ENCODE data around the gene CD74.
A peak's percentile ranks its signal among the peaks of the same experiment; 100 is the strongest.

The CD74 gene

DNA sequence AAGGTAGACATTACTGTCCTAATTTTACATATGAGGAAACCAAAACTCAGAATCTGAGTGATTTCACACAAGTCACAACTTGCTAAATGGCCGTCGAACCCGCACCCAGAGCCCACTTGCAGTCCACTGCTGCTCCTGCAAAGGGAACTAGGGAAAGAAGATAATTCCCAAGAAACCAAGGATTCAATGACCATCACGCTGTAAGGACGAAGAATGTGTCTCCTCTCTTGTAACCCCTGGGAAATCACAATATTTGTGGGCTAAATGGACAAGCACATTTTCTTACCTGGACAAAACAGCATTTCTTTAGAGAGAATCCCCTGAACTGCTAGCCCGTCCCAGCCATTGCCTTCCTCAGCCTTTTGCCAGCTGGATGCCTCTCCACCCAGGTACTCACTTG, 34.5 kb upstream of the CD74 start:
- DNase-seq (no peak), ATAC-seq (no peak)
- no peaks in the 10 kb centered on the region for H3K9me3 Mint-ChIP-seq
- H3K4me1 Mint-ChIP-seq: peaks cover 46% of the 10 kb centered on the region
- H3K4me3 Mint-ChIP-seq: peak overlapping the region; percentile 100
- H3K27ac Mint-ChIP-seq: peak overlapping the region; percentile 99
- H3K27me3 Mint-ChIP-seq: no peaks in the 10 kb centered on the region
- peaks cover 66% of the 10 kb centered on the region for H3K36me3 Mint-ChIP-seq (ENCODE audit: low read depth)

DNA sequence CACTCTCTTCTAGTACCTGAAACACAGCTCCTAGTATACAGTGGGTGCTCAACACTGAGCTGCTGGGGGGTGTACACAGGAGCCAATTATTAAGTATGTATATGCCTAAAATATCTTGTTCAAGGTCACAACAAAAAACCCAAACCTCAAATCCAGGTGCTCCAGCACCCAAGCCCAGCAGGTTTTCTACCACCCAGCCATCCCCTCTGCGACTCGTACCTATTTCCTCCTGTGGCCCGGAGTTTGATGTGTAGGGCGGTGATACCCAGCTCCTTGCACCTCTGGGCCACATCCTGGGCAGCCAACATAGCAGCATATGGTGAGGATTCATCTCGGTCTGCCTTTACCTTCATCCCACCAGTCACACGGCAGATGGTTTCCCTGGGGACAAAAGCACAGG, 33.9 kb upstream of the CD74 start:
- no peak for DNase-seq
- Mint-ChIP-seq H3K4me3 (peak overlapping the region; percentile 100), H3K9me3 (no peaks in the 10 kb centered on the region), H3K36me3 (ENCODE audit: low read depth) (peaks cover 66% of the 10 kb centered on the region), H3K4me1 (peaks cover 46% of the 10 kb centered on the region), H3K27ac (peak overlapping the region; percentile 99), H3K27me3 (no peaks in the 10 kb centered on the region)
- no peak for ATAC-seq

DNA sequence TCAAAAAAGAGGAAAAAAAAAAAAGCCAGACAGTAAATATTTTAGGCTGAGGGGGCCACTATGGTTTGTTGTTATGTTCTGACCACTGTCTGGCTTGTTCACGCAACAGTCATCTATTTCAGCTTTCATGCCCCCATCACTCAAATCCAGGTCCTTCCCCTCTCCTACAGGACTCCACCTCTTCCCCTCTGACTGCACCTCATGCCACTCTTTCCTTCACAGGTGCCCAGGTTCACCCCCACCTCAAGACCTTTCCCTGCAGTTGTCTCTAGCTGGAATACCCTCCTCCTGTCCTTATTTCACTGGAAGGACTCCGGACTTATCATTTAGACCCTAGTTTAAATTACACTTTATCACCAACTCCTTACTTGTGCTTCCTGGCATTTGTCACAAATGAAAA, 33.4 kb upstream of the CD74 start:
- peak overlapping the region; percentile 99 for H3K27ac Mint-ChIP-seq
- peaks cover 66% of the 10 kb centered on the region for H3K36me3 Mint-ChIP-seq (ENCODE audit: low read depth)
- H3K4me3 Mint-ChIP-seq: peak overlapping the region; percentile 100
- peaks cover 46% of the 10 kb centered on the region for H3K4me1 Mint-ChIP-seq
- no peak for DNase-seq
- H3K27me3 Mint-ChIP-seq: no peaks in the 10 kb centered on the region
- ATAC-seq: no peak
- H3K9me3 Mint-ChIP-seq: no peaks in the 10 kb centered on the region

DNA sequence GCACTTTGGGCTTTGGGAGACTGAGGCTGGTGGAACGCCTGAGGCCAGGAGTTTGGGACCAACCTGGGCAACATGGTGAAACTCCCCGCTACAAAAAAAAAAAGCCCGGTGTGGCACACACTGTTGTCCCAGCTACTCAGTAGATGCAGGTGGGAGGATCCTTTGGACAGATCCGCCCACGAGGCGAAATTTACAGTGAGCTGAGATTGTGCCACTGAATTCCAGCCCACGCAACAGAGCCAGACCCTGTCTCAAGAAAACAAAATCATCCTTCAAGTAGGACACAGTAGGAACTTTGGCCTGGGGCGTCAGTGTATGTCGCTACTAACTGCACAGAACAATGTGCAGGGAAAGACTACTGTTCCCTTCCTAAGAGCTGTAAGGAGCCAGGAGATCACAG, 32.1 kb upstream of the CD74 start:
- Mint-ChIP-seq H3K27me3 (no peaks in the 10 kb centered on the region), H3K9me3 (no peaks in the 10 kb centered on the region), H3K4me3 (peak overlapping the region; percentile 50), H3K27ac (no peak overlapping the region), H3K36me3 (ENCODE audit: low read depth) (peaks cover 66% of the 10 kb centered on the region), H3K4me1 (peaks cover 41% of the 10 kb centered on the region)
- DNase-seq (no peak), ATAC-seq (no peak)

DNA sequence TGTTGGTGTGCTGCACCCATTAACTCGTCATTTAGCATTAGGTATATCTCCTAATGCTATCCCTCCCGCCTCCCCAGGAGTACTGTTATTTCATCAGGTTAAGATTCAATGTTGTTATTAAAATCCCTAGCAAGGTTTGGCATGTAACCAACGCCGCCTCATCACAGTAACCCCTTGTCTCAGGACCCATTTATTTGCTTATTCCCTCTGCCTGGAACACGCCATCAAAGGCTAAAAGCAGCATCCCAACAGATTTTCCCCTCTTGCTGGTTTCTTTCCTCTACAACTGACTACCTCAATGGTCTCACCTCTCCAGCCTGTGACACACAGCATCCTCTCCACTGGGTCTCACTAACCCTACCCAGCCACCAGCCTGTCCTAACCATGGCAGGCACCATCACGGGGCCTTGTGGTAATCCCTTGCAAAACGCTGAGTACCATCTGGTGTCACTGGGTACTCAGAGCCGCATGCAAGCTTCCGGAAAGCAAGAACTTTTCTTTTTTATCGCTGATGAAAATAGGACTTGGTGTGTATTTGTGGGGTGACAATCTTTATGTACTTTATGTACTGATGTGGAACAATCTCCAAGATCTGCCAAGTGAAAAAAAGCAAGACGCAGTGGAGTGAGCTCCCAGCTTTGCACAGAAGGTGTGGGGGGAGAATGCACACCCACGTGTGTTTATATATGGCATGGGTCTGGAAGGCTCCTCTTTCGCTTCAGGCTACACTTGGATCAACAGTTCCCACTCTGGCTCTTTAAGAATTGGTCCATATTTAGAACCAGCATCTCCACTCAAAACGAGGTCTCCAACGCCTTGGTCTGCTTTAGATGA, 30.7 kb upstream of the CD74 start:
- Mint-ChIP-seq H3K27ac (peak overlapping the region; percentile 64), H3K27me3 (no peaks in the 10 kb centered on the region), H3K9me3 (no peaks in the 10 kb centered on the region), H3K4me3 (no peak overlapping the region), H3K4me1 (peaks cover 36% of the 10 kb centered on the region), H3K36me3 (ENCODE audit: low read depth) (peaks cover 53% of the 10 kb centered on the region)
- no peak for DNase-seq
- no peak for ATAC-seq

DNA sequence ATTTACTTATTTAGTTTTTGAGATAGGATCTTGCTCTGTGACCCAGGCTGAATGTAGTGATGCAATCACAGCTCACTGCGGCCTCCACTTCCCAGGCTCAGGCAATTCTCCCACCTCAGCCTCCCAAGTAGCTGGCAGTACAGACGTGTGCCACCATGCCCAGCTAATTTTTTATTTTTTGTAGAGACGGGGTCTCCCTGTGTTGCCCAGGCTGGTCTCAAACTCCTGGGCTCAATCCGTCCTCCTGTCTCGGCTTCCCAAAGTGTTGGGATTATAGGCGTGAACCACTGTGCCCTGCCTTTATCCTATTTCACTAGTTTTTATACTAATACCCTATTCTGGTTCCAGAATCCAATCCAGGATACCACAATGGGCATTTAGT, 30.0 kb upstream of the CD74 start:
- peaks cover 46% of the 10 kb centered on the region for H3K36me3 Mint-ChIP-seq (ENCODE audit: low read depth)
- no peak for ATAC-seq
- H3K9me3 Mint-ChIP-seq: no peaks in the 10 kb centered on the region
- peaks cover 28% of the 10 kb centered on the region for H3K4me1 Mint-ChIP-seq
- H3K27me3 Mint-ChIP-seq: no peaks in the 10 kb centered on the region
- DNase-seq: no peak
- no peak overlapping the region for H3K27ac Mint-ChIP-seq
- H3K4me3 Mint-ChIP-seq: no peak overlapping the region

DNA sequence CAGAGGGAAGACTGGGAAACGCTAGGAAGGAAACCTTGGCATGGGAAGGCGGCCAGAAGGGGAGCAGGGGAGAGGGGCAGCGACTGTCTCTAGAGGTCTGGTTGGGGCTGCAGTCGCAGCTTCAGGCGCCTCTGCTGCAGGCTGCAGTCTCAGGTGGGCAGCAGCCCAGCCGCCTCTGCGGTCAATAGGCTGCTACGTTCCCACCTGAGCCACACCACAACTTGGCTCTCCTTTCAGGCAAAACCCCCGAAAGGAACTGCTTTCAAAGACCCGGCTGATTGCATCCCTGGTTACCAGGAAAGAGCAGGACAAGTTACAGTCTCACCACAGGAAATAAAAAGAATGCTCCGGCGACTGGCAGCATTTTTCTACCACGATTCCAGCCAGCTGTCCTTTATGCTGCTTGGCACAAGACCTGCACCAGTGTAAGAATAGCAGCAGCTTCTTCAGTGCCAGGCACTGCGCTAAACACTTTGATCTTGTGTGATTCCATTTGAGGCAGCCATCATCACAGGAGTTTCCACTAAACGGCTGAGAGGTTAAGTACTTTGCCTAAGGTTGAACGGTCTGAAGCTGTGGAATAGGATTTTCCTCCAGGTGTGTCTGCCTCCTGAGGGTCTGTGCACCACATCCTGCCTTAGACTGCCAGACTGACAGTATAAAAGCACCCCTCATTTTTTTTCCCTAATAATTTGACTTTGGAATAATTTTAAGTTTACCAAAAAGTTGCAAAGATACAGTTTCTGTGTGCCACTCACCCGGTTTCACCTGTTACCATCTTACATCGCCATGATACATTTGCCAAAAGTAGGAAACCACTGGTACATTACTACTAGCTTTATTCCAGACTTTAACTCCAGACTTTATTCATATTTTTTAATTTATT, 29.3 kb upstream of the CD74 start:
- Mint-ChIP-seq H3K4me3 (no peak overlapping the region), H3K4me1 (peaks cover 22% of the 10 kb centered on the region), H3K36me3 (ENCODE audit: low read depth) (peaks cover 39% of the 10 kb centered on the region), H3K27ac (peak overlapping the region; percentile 35), H3K9me3 (no peaks in the 10 kb centered on the region), H3K27me3 (no peaks in the 10 kb centered on the region)
- ATAC-seq (no peak), DNase-seq (no peak)

DNA sequence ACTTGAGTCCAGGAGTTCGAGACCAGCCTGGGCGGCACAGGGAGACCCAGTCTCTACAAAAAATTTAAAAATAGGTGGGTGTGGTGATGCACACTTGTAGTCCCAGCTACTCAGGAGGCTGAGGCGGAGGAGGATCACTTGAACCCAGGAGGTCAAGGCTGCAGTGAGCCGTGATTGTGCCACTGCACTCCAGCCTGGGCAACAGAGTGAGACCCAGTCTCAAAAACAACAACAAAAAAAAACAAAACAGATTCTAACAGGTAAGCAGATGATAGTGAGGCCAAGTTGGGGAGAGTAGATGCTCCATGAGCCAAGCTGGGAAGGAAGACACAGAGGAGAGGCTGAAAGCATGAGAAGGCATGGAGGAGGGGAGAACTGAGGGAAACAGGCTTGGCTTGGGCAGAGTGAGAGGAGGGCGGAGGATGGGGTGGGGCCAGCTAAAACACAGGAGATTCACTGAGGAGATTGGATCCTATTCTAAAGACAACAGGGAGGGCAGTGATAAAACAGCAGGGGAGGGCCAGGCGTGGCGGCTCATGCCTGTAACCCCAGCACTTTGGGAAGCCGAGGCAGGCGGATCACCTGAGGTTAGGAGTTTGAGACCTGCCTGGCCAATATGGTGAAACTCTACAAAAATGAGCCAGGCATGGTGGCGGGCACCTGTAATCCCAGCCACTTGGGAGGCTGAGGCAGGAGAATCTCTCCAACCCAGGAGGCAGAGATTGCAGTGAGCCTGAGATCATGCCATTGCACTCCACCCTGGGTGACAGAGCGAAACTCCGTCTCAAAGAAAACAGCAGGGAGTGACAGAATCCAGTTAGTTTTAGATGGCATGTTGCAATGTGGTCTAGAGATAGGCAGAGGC, 28.5 kb upstream of the CD74 start:
- no peak overlapping the region for H3K4me3 Mint-ChIP-seq
- H3K27ac Mint-ChIP-seq: no peak overlapping the region
- H3K27me3 Mint-ChIP-seq: no peaks in the 10 kb centered on the region
- H3K36me3 Mint-ChIP-seq (ENCODE audit: low read depth): peaks cover 31% of the 10 kb centered on the region
- no peak for ATAC-seq
- H3K9me3 Mint-ChIP-seq: no peaks in the 10 kb centered on the region
- DNase-seq: no peak
- peaks cover 18% of the 10 kb centered on the region for H3K4me1 Mint-ChIP-seq

DNA sequence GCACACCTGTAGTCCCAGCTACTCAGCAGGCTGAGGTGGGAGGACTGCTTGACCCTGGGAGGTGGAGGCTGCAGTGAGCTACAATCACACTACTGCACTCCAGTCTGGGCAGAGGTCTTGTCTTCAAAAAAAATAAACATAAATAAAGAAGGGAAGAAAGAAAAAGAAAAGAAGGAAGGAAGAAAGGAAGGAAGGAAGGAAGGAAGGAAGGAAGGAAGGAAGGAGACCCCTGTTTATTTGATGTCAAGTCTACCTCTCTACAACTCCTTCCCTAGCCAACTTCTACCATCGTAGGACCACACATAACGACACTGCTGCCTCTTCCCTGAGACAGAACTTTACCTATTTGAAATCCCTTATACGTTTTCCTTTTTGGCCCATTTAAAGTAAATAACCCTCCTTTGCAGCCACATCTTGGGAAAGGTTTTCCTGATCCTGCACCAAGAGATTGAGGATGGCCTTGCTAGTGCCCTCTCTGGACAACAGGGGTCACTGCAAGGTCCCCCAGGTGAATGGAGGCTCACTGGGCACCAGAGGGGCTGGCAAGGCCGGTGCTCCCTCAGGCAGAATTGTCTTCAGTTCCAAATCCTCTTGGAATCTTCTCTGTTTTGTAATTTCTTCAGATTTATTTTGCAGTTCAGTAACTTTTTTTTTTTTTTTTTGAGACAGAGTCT, 26.3 kb upstream of the CD74 start:
- H3K27me3 Mint-ChIP-seq: no peaks in the 10 kb centered on the region
- DNase-seq (no peak), ATAC-seq (no peak)
- H3K27ac Mint-ChIP-seq: no peak overlapping the region
- H3K36me3 Mint-ChIP-seq (ENCODE audit: low read depth): peaks cover 9% of the 10 kb centered on the region
- H3K4me3 Mint-ChIP-seq: no peak overlapping the region
- no peaks in the 10 kb centered on the region for H3K9me3 Mint-ChIP-seq
- H3K4me1 Mint-ChIP-seq: peaks cover 12% of the 10 kb centered on the region

DNA sequence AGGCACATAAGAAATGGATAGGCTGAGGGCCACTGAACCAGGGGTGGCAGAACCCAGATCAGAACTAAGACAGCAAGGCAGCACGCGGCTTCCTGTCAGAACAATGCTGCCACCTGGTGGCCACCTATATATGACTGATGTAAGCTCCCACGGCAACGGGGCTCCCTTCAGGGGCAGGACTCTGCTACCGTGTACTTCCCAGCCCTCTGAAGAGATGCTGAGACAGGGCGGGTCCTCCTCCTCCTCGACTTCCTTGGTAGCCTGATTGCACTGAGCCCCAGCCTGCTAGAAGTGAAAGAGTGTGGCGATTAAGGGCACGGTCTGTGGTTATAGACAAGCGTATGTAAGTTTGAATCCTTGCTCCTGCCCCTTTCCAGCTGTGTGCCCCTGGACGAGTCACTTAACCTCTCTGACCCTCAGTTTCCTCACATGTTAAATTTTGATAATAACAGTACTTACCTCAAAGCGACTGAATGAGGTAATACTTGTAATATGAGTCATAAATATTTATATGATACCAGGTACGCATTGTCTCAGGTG, 23.5 kb upstream of the CD74 start:
- Mint-ChIP-seq H3K4me1 (peaks cover 10% of the 10 kb centered on the region), H3K27me3 (no peaks in the 10 kb centered on the region), H3K27ac (peak overlapping the region; percentile 66), H3K36me3 (ENCODE audit: low read depth) (no peaks in the 10 kb centered on the region), H3K9me3 (no peaks in the 10 kb centered on the region), H3K4me3 (no peak overlapping the region)
- ATAC-seq: peak; percentile 98
- DNase-seq: peak; percentile 93

DNA sequence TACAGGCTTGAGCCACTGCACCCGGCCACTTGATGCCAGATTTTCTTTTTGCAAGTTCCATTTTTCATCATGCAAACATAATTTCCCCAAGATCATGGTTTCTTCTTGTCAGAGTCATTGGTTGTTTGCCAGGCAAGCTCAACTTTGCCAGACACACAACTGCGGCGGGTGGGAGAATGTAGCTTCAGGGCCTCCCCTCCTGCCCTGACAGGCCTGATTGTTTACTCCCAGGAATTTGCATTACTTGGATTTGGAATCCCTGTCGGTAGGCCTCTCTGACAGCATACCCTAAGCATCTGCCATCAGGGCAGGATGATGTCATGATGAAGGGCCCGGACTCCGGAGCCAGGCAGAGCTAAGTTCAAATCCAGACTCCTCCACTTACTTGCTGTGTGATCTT, 21.8 kb upstream of the CD74 start:
- ATAC-seq (no peak), DNase-seq (no peak)
- Mint-ChIP-seq H3K27me3 (no peaks in the 10 kb centered on the region), H3K27ac (no peak overlapping the region), H3K9me3 (no peaks in the 10 kb centered on the region), H3K4me3 (no peak overlapping the region), H3K36me3 (ENCODE audit: low read depth) (no peaks in the 10 kb centered on the region), H3K4me1 (peaks cover 15% of the 10 kb centered on the region)

DNA sequence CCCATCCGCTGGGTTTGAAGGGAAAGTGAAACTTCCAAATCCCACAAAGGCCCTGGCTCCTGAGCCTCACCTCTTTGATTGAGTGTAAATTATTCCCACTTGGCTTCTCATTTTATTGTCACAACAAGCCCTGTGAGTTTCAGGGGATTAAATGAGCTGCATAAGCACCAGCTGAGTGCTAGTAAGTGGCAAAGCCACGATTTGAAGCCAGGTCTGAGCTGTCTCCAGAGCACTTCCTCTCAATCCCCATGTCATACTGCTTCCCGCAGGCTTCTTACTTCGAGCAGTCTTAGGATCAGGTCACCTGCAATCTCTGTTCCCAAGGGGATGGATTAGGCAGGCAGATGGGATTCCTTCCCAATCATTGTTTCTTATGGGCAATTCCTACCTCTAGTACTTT, 18.9 kb upstream of the CD74 start:
- no peaks in the 10 kb centered on the region for H3K27me3 Mint-ChIP-seq
- H3K4me1 Mint-ChIP-seq: peaks cover 15% of the 10 kb centered on the region
- no peaks in the 10 kb centered on the region for H3K9me3 Mint-ChIP-seq
- no peak overlapping the region for H3K4me3 Mint-ChIP-seq
- no peak overlapping the region for H3K27ac Mint-ChIP-seq
- H3K36me3 Mint-ChIP-seq (ENCODE audit: low read depth): no peaks in the 10 kb centered on the region
- DNase-seq: no peak
- ATAC-seq: no peak

DNA sequence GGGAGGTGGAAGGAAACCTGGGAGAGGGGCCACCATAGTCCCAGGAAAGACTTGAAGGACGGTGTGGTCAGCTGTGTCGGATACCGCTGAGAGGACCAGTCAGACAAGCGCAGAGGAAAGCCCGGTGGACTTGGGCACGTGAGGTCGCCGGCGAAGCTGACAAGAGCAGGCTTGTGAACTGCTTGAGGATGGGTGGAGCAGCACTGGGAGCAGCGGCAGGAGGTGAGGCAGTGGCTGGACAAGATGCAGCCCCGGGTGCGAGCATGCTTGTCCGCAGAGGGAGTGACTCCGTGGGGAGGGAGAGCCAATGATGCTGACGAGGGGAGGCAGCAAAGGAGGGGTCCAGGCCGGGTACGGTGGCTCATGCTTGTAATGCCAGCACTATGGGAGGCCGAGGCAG, 18.3 kb upstream of the CD74 start:
- no peak overlapping the region for H3K27ac Mint-ChIP-seq
- H3K36me3 Mint-ChIP-seq (ENCODE audit: low read depth): no peaks in the 10 kb centered on the region
- DNase-seq: no peak
- H3K27me3 Mint-ChIP-seq: no peaks in the 10 kb centered on the region
- peaks cover 10% of the 10 kb centered on the region for H3K4me1 Mint-ChIP-seq
- no peaks in the 10 kb centered on the region for H3K9me3 Mint-ChIP-seq
- no peak for ATAC-seq
- H3K4me3 Mint-ChIP-seq: no peak overlapping the region

DNA sequence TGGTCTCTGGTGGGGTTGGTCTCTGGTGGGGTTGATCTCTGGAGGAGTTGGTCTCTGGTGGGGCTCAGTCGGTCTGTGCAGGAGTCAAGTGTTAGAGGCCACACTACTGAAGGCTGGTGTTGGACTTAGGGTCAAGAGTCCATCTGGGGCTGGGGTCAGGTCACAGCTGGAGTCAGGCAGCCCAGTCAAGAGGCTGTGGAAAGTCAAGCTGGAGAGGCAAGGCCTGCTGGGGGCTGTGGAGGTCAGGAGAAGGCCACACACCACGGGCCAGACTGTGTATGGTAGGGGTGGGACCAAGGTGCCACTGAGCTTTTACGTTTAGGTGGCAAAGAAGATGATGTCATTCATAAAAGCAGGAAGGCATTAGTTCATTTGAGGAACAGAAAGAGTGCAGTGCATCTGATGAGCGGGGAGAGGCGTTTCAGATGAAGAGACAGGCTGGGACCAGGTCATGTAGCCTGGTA, 16.7 kb upstream of the CD74 start:
- Mint-ChIP-seq H3K36me3 (ENCODE audit: low read depth) (no peaks in the 10 kb centered on the region), H3K9me3 (no peaks in the 10 kb centered on the region), H3K4me3 (no peak overlapping the region), H3K27ac (peak overlapping the region; percentile 55), H3K27me3 (peaks cover 2% of the 10 kb centered on the region), H3K4me1 (peaks cover 6% of the 10 kb centered on the region)
- DNase-seq (no peak), ATAC-seq (peak; percentile 54)
